HG03354 (cell line): ENCODE results near the gene CATSPER3.

Experiments
- ATAC-seq: cut with Tn5 transposase; IDR thresholded peaks from one replicate; pipeline ENCODE4 v1.9.1; 2021; ENCODE audit warnings: mild to moderate bottlenecking; ENCODE audit not compliant: unreplicated experiment, poor library complexity, severe bottlenecking

CATSPER3 gene

DNA sequence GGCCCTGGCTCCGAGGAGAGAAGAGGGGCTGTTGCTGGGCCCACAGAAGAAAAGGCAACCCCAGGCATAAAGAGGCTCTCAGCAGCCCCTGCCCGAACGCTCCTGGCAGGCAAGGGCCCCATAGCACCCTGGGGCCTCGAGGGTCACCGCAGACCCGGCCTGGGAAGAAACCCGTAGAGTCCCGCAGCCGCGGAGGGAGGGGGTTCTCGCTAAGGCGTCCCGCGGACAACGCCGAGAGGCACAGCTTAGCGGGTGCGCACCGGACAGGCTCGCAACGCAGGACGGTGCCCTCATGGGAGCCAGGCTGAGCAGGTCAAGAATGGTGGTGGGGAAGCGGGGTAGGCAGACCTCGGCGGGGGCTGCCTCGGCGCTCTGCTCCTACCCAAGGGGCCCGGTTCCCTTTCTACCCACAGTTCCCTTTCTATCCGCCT, 59.6 kb downstream of the CATSPER3 start:
- no peak for ATAC-seq

DNA sequence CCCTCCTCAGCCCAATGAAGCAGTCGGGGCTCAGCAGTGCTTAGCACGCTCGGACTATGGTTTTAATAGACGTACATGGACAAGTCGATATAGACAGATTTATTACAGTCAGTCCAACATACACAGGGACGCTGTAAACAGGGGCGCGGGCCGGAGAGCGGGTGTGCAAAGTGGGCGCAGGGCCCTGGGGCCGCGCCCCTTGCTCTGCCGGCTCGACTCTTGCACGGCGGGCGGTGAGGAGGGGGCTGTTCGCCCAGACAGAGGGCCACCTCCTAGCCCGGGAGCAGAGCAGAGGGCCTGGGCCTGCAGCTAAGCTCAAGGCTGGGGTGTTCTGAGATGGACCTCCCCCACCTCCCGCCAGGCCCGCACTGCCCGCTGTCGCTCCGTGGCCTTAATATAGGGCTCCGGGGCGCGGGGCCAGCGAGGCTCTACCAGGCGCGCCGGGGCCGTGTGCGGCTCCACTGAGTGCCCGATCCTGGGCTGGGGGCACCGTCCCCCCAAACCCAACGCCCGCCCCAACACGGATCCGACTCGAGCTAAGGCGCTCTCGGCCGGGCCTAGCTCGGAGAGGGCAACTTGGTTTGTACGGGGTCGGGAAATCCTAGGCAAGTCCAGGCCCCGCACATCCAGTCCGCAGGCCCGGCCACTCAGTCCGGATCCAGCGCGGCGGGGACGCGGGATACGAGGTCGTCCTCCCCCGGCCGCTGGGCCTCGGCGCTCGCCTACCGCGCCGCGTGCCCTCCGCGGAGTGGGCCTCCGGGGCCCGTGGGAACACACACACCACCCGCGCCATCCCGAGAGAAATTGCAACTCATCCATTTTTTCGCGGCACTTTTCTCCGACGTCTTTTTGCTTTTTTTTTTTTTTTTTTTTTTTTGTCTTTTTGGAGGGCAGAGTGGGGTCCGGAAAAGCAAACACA, 60.2 kb downstream of the CATSPER3 start:
- ATAC-seq, result no peak

DNA sequence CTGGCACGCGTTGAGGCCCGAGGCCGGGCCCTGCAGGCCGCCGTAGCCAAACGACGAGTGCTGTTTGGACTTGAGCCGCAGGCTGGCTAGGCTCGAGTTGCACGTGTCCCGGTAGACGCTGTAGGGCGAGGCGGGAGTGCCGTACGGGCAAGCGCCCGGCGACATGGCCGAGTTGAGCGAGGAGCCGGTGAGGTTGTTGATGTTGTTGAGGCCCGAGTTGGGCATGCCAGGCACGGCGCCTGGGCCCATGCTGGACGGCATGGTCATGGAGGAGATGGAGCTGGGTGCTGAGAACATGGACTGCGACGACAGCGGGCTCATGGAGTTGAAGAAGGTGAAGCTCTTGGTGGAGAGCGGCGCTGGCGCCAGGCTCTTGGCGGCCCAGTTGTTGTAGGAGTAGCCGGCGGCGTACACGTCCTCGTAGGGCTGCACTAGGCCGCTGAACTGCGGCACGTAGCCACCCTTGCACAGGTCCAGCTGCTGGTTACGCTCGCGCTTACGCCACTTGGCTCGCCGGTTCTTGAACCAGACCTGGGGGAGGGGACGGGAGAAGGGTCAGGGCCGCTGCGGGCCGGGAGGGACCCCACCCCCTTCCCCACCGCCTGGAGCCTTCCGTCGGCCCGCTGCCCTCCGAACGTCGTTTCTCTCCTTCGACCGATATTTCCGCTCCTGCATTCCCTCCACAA, 61.2 kb downstream of the CATSPER3 start:
- no peak for ATAC-seq

DNA sequence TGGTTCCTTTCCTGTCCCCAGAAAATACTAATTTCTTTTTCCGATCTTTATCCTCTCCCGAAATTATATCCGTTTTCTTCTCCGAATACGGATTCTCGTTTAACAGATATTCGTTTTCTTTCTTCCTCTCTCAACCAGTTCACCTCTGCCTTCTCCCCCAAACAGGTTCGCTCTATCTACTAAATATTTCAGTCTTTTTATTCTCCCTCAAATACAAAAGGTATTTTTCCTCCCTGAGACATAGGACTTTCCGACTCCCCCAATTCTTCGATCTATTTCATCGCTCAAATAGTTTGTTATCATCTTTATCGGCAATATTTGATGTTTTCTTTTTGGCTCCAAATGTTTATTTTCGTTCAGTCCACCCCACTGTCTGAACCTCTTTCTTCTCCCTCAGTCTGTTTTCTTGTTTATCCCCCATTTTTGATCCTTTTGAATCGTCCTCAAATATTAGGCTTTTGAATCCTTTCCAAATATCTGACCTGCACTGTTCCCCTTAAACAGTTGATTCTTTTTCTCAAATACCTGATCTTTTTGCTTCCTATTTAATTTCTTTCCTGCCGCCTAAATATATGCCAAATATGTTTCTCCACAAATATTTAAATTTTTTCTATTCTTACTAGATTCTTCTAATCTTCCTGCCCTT, 61.9 kb downstream of the CATSPER3 start:
- no peak for ATAC-seq

DNA sequence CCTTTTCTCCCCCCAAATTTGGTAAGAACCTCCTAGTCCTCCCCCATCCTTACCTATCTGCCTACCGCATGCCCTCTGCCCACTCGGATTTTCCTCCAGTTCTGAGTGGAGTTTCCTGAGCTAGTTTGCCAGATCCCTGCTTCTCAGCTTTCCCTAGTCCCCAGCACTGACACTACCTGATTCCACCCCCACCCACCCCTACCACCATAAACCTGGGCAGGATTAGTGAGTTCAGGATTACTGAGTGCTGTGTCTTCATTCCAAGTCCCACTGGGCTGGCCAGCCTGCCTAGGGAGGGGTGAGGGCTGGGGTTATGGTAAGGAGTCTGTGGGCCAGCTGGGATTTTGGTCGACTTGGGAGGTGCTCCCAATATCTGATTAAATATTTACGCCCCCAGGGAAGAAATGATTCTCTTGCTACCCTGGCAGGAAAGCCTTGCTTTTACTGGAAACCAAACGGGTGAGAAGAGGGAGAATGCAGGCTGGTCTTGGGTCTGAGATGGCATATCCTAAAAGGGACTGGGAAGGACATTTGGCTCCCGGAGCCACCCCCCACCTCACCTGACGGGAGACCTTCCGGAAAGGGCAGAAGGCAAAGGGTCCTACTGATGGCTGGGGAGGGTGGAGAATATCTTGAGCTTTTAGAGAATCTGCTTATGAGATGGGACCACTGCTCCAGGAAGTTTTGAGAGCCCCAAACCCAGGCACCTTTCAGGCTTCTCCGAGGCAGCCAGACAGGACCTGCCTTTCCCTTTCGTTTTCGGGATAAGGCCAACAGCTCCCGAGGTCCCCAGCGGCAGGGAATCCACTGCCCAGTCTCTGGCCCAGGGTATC, 62.6 kb downstream of the CATSPER3 start:
- no peak for ATAC-seq

GRCh38 chr5:135030956-135031812, 63.5 kb downstream of the CATSPER3 start:
- ATAC-seq, result no peak

DNA sequence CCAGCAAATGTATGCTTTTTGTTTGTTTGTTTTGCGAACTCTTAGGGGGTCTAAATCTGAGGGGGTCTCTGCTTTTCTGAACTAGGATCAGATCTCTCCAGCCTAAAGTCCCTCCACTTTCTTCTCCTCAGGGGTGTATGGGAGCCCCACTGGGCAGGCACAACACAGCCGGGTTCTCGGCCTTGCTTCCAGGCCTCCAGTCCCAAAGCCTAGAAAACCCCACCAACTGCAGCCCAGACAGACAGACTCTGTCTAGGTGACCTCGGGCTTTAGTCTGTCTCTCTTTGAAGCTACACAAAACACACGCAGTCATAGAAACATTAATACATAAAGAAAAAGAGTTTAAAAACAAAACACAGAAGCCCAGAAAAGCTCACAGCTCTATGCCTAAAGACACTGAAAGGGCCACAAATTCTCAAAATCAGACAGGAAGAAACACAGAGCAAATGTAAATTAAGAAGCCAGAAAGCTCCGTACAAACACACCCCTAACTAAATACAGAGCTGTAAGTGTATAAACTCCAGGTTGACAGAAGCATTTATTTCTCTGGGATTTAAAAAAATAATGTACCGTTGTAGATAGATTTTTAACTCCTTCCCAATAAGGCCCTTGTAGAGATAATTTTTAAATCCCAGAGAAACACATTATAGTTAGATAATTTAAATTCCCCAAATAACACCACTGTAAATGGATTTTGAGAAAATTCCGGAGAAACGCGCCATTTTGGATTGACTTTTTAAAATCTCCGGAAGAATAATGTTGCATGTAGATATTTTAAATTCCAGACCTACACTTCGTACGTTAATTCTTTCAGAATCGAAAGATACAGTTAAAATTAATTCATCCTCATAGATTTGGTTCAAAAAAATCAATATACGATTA, 64.3 kb downstream of the CATSPER3 start:
- no peak for ATAC-seq

DNA sequence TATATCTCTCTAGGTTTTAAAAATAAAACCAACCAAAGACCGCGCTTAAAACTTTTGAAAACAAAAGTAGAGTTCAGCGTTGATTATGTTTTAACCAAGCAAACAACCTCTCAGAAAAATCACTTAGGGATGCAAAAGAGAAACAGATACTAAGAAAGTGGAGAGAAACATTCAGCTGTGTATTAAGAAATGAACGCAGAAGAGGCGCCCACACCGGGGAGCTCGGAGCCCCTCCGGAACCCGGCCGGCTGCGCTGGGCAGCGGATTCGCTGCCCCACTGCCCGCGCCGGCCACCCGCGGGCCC, 64.9 kb downstream of the CATSPER3 start:
- ATAC-seq, result no peak

GRCh38 chr5:135032999-135033861, 65.5 kb downstream of the CATSPER3 start:
- ATAC-seq, result no peak

- no peak for ATAC-seq
Observed at GRCh38 chr5:135033901-135034235, 66.2 kb downstream of the CATSPER3 start, which contains the start of gene PITX1. Gene PITX1, minus strand, starts transcription at chr5:135034228. Its CDS starts 347 bp downstream, at chr5:135033881.

- no peak for ATAC-seq
Observed at GRCh38 chr5:135034236-135034962, 66.7 kb downstream of the CATSPER3 start.

- no peak for ATAC-seq
Observed at GRCh38 chr5:135034963-135035677, 67.4 kb downstream of the CATSPER3 start.

DNA sequence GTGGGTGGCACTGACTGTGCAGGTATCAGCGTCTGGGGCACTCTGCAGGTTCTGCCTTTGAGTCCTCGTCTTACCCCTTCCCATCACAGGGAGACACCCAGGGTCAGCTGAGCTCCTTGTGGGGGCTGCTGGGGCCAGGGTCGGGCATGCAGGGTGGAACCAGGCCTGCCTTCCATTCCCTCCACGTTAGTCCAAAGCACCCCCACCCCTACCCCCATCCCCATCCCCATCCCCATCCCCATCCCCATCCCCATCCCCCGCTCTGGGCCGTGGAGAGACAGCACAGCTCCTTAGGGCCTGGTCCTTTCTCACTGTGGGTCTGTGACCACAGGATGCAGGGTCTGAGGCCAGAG, 67.9 kb downstream of the CATSPER3 start:
- no peak for ATAC-seq

DNA sequence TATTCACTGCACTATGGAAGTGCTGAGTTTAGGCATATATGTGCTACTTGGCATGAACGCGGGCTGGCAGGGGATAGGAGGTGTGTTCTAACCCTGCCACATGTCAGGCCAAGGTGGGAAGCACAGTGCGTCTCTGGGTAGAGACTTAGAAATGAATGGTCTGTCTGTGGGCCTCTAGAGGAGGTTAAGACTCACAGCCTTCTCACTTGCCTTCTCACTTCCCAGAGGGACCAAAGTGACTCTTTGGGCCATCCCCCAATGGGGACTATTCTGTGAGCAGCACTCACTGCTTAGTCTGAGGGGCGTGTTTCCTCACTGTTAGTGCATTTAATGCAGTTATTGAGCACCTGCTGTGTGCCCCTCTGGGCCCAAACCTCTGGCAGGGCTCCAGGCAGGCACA, 68.7 kb downstream of the CATSPER3 start:
- ATAC-seq, result no peak

DNA sequence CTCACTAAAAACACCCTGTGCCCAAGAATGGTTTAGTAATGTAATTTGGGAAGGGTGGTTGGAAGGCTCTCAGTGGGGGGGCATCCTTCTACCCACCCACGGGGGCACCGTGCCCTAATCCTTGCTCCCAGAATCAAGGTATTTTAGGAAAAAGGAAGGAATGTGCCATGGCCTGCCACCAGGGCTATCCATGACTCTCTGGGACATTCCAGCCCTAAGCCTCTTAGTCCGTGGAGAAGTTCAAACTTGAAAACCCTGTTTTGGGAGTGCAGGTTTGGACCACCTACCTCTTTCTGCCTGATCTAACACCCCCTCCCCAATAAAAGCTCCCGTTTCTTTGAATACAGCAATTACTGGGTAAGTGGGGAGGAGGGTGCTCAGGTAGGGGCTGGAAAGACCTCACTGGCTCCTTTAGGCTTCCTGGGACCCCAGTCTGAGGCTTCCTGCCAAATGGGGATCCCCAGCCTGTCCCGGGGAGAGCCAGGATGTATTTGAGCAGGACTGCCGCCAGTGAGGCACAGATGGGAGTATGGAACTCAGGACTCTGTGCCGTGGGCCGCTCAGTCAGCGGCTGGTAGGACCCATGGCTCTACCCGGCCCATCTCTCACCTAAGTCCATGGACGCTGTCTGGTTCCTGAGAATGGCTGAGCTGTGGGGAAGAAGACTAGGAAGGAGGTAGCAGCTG, 70.0 kb downstream of the CATSPER3 start:
- ATAC-seq, result no peak
